NOMO-1 (cell line): ENCODE data around the gene CCDC7.
"Not testable (repeated sequence)": the region's sequence is repeated elsewhere in the genome, so short reads cannot be mapped to it uniquely, and the experiment has no call there.

Experiments
- DNase-seq, 2 experiments: peaks; one replicate each; lab custom pipeline; 2025; ENCODE audit not compliant: unreplicated experiment in 2 of 2; lab: John Stamatoyannopoulos, UW

CCDC7 gene

GRCh38 chr10:32854435-32854834, 408.5 kb downstream of the CCDC7 start:
- no peak for DNase-seq

DNA sequence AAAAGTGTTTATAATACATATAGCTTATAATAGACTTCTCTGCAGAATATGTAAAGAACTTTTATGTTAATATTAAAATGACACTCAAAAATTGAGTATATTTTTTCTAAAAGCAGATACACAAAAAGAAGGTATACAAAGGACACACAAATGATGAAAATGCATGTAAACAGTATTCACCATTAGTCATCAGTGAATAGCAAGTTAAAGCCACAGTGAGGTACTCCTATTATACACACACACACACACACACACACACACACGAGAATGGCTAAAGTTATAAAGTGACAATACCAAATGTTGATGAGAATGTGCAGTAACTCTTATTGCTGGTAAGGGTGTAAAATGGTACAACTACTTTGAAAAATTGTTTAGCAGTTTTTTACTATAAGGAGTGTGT, 419.2 kb downstream of the CCDC7 start:
- no peak for DNase-seq

DNA sequence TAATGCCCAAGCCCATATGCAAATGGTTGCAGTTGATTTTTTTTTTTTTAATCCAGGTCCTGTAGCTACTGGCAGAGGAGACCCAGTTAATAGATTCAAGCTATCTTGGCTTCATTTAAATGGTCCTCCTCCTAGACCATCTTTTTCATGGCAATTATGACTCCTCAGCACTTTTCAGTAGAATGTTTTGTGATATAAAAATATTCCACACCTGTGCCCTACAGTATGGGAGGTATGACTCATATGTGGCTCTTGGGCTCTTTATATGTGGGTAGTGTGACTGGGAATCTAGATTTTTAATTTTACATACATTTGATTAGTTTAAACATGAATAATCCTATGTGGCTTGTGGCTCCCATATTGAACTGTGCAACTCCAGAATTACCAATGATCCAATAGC, 432.0 kb downstream of the CCDC7 start:
- DNase-seq = no peak

DNA sequence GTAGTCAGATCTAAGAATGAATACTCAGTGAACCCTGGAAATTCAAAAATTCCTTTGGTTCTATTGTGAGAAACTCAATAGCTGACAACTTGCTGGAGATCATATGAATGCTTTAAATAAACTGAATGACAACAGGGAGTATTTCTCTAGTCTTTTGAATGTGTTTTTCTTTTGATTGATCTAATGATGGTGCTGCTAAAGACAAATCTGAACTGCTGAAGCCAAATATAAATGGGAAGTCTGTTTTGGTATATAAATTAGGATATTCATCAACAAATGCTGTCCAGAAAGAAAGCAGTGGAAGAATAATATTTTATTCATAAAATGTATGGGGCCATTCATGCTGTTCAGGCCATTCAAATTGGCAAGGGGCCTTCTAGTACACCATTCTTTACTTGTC, 432.7 kb downstream of the CCDC7 start:
- no peak for DNase-seq

DNA sequence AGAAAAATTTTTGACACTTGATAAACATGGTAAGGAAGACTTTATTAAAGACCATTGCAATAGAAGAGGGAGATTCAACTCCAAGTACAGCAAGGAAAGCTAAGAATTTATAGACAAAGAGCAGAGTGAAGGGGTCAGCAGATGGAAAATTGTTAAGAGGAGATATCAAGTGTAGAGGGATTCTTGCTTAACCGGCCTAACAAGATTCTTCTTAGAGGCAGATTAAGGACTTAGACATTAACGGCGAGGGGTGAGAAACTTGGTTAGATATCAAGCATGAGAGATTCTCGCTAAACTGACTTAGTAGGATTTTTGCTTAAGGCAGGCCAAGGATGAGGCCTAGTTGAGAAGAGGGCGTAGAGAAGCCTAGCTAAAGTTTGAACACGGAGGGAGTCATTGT, 436.1 kb downstream of the CCDC7 start:
- no peak for DNase-seq

GRCh38 chr10:32887481-32887880, 441.5 kb downstream of the CCDC7 start:
- no peak for DNase-seq

DNA sequence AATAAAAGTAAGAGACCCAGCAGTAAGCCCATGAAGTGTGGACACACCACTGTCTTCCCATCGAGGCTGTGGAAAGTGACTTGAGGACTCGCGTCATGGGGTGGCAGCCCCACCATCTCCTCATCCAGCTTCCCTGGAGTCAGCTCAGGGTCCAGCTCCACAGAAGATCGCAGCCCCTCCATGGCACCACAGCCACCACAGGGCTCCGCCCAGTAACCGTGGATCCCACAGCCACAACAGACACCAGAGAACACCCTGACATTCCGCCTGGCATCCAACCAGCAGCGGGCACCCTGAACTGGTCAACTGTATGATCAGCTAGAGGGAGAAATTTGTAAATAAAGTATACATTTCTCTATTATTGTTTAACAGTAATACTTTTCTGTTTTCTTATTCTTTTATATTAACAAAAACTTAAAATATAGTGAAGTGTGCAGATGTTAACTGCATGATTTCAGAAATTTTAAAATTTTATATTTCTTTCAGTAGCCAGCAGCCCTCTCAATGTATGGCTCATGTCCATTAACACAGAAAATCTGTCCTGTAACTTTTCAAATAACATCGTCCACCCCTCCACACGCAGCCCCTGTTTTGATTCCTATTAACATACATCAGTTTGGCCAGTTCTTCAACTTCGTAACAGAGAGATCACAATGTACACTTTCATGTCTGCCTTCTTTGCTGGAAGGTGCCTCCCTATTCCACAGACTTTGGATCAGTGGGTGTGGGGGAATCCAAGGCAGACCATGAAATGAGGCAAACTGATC, 442.4 kb downstream of the CCDC7 start:
- DNase-seq = no peak

DNA sequence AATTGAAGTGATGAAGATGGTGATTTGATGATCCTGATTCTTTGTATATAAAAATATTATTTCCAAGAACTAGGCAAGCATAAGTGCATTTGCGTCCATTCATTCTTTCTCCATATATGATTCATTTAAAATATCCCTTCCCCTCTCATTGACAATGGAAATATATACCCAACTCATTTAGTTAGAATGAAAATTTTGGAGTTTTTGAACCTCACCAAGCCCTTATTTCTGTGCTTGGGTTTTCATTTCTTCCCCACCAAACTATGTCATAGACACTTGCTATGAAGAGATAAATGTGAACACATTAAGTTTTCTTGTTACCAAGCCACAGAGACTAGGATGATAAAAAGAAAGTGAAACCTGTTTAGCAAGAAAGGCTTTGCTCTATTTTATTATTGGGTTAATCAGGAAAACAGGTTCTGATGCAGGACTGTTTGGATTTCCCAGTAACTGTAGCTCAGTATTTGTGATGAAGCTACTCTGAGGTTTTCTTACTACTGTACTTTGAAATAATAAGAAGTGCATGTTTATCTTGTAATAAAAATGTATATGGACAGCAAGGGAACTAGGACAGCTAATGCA, 443.8 kb downstream of the CCDC7 start:
- DNase-seq = no peak

GRCh38 chr10:32890444-32890843, 444.5 kb downstream of the CCDC7 start:
- no peak for DNase-seq

DNA sequence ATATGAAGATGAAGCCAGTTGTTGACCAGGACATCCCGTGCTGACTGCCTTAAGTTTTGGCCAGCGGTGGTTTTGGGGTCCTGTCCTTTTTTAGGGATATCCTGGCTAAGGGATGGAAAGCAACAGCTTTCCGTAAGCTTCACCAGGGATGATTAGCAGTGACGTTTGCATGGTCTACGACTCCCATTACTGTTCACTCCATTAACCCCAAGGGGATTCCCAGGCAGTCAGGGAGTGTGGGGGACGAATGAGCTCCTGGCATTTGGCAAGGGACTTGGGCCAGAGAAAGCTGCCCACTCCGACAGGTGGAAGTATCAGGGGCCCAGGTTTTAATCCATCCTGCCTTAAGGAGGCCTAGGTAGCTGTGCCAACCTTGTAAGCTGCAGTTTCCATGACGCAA, 445.3 kb downstream of the CCDC7 start:
- DNase-seq = no peak

- no peak for DNase-seq
Observed at GRCh38 chr10:32893434-32893833, 447.5 kb downstream of the CCDC7 start.

GRCh38 chr10:32893916-32894664, 448.1 kb downstream of the CCDC7 start:
- DNase-seq = no peak

- not testable (repeated sequence) for DNase-seq
Observed at GRCh38 chr10:32895200-32895968, 449.4 kb downstream of the CCDC7 start.

GRCh38 chr10:32901815-32902214, 455.9 kb downstream of the CCDC7 start:
- DNase-seq = no peak

DNA sequence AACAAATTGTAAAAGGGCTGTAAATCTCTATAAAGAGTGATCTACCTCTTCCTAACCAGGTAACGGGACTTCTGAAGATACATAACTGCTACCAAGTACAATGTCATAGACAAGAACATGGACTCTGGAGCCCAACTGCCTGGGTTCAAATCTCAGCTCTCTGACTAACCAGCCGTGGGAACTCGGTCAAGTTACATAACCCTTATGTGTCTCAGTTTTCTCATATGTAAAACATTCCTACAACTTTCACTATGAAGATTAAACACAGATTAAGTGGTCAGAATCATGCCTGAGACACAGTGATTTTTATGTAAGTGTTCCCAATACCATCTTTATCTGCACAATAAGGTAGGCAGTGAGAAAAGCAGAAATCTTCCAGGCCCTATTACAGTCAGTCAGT, 459.5 kb downstream of the CCDC7 start:
- DNase-seq = no peak

- DNase-seq = no peak
Observed at GRCh38 chr10:32906595-32906994, 460.7 kb downstream of the CCDC7 start.

- no peak for DNase-seq
Observed at GRCh38 chr10:32909456-32909855, 463.5 kb downstream of the CCDC7 start.

DNA sequence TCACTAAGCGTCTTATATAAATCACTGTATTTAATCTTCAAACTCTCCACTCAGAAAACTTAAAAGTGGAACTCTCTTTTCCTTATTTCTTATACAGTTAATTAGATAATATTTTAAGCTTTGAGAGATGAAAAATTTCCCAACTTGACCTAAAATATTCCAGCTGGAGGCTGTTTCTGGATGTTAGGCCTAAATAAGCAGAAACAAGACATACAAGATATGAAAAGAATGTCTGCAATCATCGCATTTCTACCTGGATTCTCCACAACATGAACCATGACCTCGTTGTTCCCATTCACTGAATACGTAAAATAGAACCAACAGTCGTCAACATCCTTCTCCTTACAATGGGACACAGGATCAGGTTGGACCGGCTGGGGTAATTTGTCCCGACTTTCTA, 464.0 kb downstream of the CCDC7 start:
- not testable (repeated sequence) for DNase-seq

DNA sequence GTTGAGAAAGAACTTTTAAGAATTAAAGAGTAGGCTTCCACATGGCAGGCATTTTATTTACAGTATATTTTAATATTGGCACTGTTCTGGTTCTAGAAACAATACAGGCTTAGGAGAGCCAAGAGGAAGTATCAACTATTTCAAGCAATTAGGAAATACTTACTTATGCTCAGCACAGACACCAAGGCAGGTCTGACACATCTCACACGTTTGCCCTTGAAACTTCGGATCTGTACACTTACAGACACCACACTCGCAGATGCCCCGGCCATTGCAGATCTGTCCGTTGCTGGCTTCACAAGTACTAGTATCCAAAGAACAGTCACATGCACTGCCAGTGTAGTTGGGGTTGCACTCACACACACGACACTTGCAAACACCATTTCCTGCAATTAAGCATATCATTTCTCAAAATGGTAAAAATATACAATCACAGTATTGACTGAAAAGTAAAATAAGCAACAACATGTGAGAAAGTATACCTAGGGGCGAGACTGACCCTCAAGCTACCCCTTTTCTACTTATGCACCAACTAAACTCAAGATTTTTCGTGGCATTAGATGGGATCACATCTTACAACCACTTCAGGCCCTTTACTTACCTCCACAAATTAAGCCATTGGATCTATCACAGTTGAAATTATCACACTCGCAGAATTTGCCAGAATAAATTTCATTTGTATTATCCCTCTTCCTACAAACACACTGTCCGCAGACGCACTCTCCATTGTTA, 465.5 kb downstream of the CCDC7 start:
- peak in 1 of 2 experiments; percentile 48 for DNase-seq

DNA sequence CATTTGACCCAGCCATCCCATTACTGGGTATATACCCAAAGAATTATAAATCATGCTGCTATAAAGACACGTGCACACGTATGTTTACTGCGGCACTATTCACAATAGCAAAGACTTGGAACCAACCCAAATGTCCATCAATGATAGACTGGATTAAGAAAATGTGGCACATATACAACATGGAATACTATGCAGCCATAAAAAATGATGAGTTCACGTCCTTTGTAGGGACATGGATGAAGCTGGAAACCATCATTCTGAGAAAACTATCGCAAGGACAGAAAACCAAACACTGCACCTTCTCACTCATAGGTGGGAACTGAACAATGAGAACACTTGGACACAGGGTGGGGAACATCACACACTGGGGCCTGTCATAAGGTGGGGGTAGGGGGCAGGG, 471.9 kb downstream of the CCDC7 start:
- DNase-seq = not testable (repeated sequence)
